HK-2 (cell line): ENCODE data around the gene FANCC.

Source experiments
- DNase-seq: peaks from one replicate; pipeline ENCODE4 v3.0.0-alpha.2; 2018; ENCODE audit not compliant: unreplicated experiment

The FANCC gene

GRCh38 chr9:95087659-95088242 is 229.8 kb downstream of the FANCC start:
- peak; percentile 39 for DNase-seq

- no peak for DNase-seq
These were observed 230.9 kb downstream of the FANCC start for GRCh38 chr9:95086564-95086955.

GRCh38 chr9:95085861-95086563 is 231.5 kb downstream of the FANCC start:
- DNase-seq = no peak

- no peak for DNase-seq
These were observed 232.3 kb downstream of the FANCC start for GRCh38 chr9:95085036-95085770.

GRCh38 chr9:95084254-95084934 is 233.1 kb downstream of the FANCC start:
- DNase-seq = no peak

GRCh38 chr9:95083086-95083768 is 234.3 kb downstream of the FANCC start:
- DNase-seq = no peak

GRCh38 chr9:95082401-95083084 is 235.0 kb downstream of the FANCC start:
- DNase-seq = no peak

GRCh38 chr9:95081998-95082397 is 235.5 kb downstream of the FANCC start:
- DNase-seq = no peak

GRCh38 chr9:95080961-95081647 is 236.4 kb downstream of the FANCC start:
- DNase-seq = no peak

- DNase-seq = no peak
These were observed 238.0 kb downstream of the FANCC start for GRCh38 chr9:95079461-95079860.

- DNase-seq = no peak
These were observed 238.6 kb downstream of the FANCC start for GRCh38 chr9:95078939-95079338.

GRCh38 chr9:95078511-95078910 is 239.0 kb downstream of the FANCC start:
- no peak for DNase-seq

- no peak for DNase-seq
These were observed 239.6 kb downstream of the FANCC start for GRCh38 chr9:95077766-95078370.

GRCh38 chr9:95077053-95077765 is 240.3 kb downstream of the FANCC start:
- no peak for DNase-seq

- DNase-seq = no peak
These were observed 240.8 kb downstream of the FANCC start for GRCh38 chr9:95076696-95077052.

- DNase-seq = no peak
These were observed 241.8 kb downstream of the FANCC start for GRCh38 chr9:95075700-95076099.

GRCh38 chr9:95074632-95075031 is 242.9 kb downstream of the FANCC start:
- DNase-seq = no peak

- no peak for DNase-seq
These were observed 243.6 kb downstream of the FANCC start for GRCh38 chr9:95073918-95074317.

GRCh38 chr9:95073042-95073607 is 244.4 kb downstream of the FANCC start:
- no peak for DNase-seq
